GM23338 (cell line): Measurements from ENCODE around the gene LMNA.

Source experiments
- CREB1 ChIP-seq: fragments of 250-450 bp; sonication (Bioruptor Pico); IDR thresholded peaks from 2 replicates; pipeline ENCODE4 v1.5.0; 2020; ENCODE audit warnings: low read depth, mild to moderate bottlenecking, moderate library complexity
- CTCF ChIP-seq, 2 experiments: fragments of 200-600 bp in 1 of 2; sonication (generic) in 1 of 2; conservative IDR thresholded peaks; 2 replicates each; pipeline versions ENCODE4 v1.5.1 to v1.6.1; 2016 to 2017; ENCODE audit warnings: antibody characterized with exemption in 2 of 2, low read depth in 2 of 2, mild to moderate bottlenecking in 2 of 2, moderate library complexity in 1 of 2
- EZH2 ChIP-seq: fragments of 200-600 bp; sonication (generic); IDR thresholded peaks from one replicate; pipeline ENCODE4 v1.8.0; 2017; ENCODE audit warnings: antibody characterized with exemption, mild to moderate bottlenecking, low read depth; ENCODE audit not compliant: unreplicated experiment
- EZH2phosphoT487 ChIP-seq: fragments of 200-600 bp; sonication (generic); IDR thresholded peaks from one replicate; pipeline ENCODE4 v1.8.1; 2018; ENCODE audit warnings: antibody characterized with exemption; ENCODE audit not compliant: unreplicated experiment
- JUNB ChIP-seq: IDR thresholded peaks from one replicate; pipeline ENCODE4 v1.6.1; 2016; ENCODE audit warnings: antibody characterized with exemption; ENCODE audit not compliant: unreplicated experiment
- POLR2AphosphoS5 ChIP-seq: IDR thresholded peaks from 2 replicates; pipeline ENCODE4 v1.6.1; 2016; ENCODE audit warnings: antibody characterized with exemption, low read depth
- STAT1 ChIP-seq: IDR thresholded peaks from one replicate; pipeline ENCODE4 v1.6.1; 2016; ENCODE audit warnings: antibody characterized with exemption; ENCODE audit not compliant: unreplicated experiment
- ZNF462 ChIP-seq: fragments of 250-450 bp; sonication (Bioruptor Pico); IDR thresholded peaks from 2 replicates; pipeline ENCODE4 v1.5.0; 2020; ENCODE audit warnings: mild to moderate bottlenecking, moderate library complexity
- TF ChIP-seq, protein P1 (sequence below): IDR thresholded peaks from one replicate; pipeline ENCODE4 v1.6.1; 2018; ENCODE audit warnings: antibody characterized with exemption; ENCODE audit not compliant: unreplicated experiment

DNA sequence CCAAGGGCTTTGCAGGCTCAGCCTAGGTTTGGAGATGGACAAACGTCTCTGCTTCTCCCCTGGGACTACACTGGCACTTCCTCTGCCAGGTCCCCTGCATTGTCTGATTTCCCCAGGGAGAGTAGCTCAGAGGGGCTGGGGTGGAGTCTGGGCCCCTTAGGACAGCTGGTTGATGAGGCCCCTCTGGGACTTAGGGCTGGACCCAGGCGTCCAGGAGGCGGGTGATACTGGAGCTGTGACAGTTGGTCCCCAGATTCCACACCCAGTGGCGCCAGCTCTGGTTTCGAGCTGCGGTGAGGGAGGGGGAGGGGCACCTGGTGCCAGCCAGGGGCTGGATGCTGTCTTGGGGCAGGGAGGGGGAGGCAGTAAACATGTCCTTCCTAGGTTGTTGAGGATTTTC, 24.8 kb upstream of the LMNA start:
- TF ChIP-seq, protein P1, sequence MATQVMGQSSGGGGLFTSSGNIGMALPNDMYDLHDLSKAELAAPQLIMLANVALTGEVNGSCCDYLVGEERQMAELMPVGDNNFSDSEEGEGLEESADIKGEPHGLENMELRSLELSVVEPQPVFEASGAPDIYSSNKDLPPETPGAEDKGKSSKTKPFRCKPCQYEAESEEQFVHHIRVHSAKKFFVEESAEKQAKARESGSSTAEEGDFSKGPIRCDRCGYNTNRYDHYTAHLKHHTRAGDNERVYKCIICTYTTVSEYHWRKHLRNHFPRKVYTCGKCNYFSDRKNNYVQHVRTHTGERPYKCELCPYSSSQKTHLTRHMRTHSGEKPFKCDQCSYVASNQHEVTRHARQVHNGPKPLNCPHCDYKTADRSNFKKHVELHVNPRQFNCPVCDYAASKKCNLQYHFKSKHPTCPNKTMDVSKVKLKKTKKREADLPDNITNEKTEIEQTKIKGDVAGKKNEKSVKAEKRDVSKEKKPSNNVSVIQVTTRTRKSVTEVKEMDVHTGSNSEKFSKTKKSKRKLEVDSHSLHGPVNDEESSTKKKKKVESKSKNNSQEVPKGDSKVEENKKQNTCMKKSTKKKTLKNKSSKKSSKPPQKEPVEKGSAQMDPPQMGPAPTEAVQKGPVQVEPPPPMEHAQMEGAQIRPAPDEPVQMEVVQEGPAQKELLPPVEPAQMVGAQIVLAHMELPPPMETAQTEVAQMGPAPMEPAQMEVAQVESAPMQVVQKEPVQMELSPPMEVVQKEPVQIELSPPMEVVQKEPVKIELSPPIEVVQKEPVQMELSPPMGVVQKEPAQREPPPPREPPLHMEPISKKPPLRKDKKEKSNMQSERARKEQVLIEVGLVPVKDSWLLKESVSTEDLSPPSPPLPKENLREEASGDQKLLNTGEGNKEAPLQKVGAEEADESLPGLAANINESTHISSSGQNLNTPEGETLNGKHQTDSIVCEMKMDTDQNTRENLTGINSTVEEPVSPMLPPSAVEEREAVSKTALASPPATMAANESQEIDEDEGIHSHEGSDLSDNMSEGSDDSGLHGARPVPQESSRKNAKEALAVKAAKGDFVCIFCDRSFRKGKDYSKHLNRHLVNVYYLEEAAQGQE = no peak
- no peak for TF ChIP-seq CTCF (conservative IDR thresholded peaks at IDR 0.05; ENCODE audit: low read depth in 2 of 2)
- TF ChIP-seq ZNF462 (CRISPR knock-in tag) = no peak
- TF ChIP-seq EZH2 = no peak
- TF ChIP-seq JUNB = no peak
- no peak for TF ChIP-seq POLR2AphosphoS5
- TF ChIP-seq STAT1 = no peak
- no peak for TF ChIP-seq CREB1 (CRISPR knock-in tag)
- TF ChIP-seq EZH2phosphoT487 = no peak
